Cerebellar nuclear complex (tissue), 1 donor: ENCODE results near the gene CACNA2D4.

Experiments
- DNase-seq, 2 experiments: peaks; one replicate each; lab custom pipeline; 2025; lab: John Stamatoyannopoulos, UW

Gene CACNA2D4

GRCh38 chr12:1870998-1871917 lies 47.2 kb downstream of the CACNA2D4 start:
- DNase-seq, result no peak

- no peak for DNase-seq
Measured at GRCh38 chr12:1870086-1870485, 48.4 kb downstream of the CACNA2D4 start.

GRCh38 chr12:1869145-1869544 lies 49.3 kb downstream of the CACNA2D4 start:
- no peak for DNase-seq

- no peak for DNase-seq
Measured at GRCh38 chr12:1865284-1865866, 53.1 kb downstream of the CACNA2D4 start.

- DNase-seq, result no peak
Measured at GRCh38 chr12:1864867-1865266, 53.6 kb downstream of the CACNA2D4 start.

GRCh38 chr12:1864456-1864855 lies 54.0 kb downstream of the CACNA2D4 start:
- no peak for DNase-seq

GRCh38 chr12:1863823-1864222 lies 54.6 kb downstream of the CACNA2D4 start:
- no peak for DNase-seq

GRCh38 chr12:1862973-1863372 lies 55.5 kb downstream of the CACNA2D4 start:
- no peak for DNase-seq

- DNase-seq, result no peak
Measured at GRCh38 chr12:1859643-1860042, 58.8 kb downstream of the CACNA2D4 start.

GRCh38 chr12:1858456-1858855 lies 60.0 kb downstream of the CACNA2D4 start:
- DNase-seq, result no peak

GRCh38 chr12:1857821-1858220 lies 60.6 kb downstream of the CACNA2D4 start:
- DNase-seq, result no peak

- DNase-seq, result no peak
Measured at GRCh38 chr12:1857086-1857485, 61.4 kb downstream of the CACNA2D4 start.

GRCh38 chr12:1855241-1855640 lies 63.2 kb downstream of the CACNA2D4 start:
- DNase-seq, result no peak

GRCh38 chr12:1853716-1854115 lies 64.7 kb downstream of the CACNA2D4 start:
- no peak for DNase-seq

- no peak for DNase-seq
Measured at GRCh38 chr12:1852076-1852475, 66.4 kb downstream of the CACNA2D4 start.

GRCh38 chr12:1851151-1851701 lies 67.2 kb downstream of the CACNA2D4 start:
- no peak for DNase-seq

GRCh38 chr12:1848745-1849144 lies 69.7 kb downstream of the CACNA2D4 start:
- DNase-seq, result peak in 1 of 2 experiments; percentile 12

- DNase-seq, result no peak
Measured at GRCh38 chr12:1848146-1848545, 70.3 kb downstream of the CACNA2D4 start.

GRCh38 chr12:1847411-1847810 lies 71.0 kb downstream of the CACNA2D4 start:
- DNase-seq, result no peak

- no peak for DNase-seq
Measured at GRCh38 chr12:1846421-1847405, 71.7 kb downstream of the CACNA2D4 start.

GRCh38 chr12:1845886-1846285 lies 72.6 kb downstream of the CACNA2D4 start:
- no peak for DNase-seq

GRCh38 chr12:1845427-1845826 lies 73.0 kb downstream of the CACNA2D4 start:
- DNase-seq, result no peak
